NCI-H1417 treated with DMSO at 0.1 percent for 48 hours (cell line): Measurements from ENCODE around the gene RAPGEF1.

ENCODE experiments used
- DNase-seq: peaks from one replicate; lab custom pipeline; 2025; lab: John Stamatoyannopoulos, UW

The RAPGEF1 gene

GRCh38 chr9:131587906-131588305 is 152.0 kb downstream of the RAPGEF1 start:
- DNase-seq, result no peak

- no peak for DNase-seq
Observed at GRCh38 chr9:131587331-131587730, 152.5 kb downstream of the RAPGEF1 start.

GRCh38 chr9:131585375-131585774 is 154.5 kb downstream of the RAPGEF1 start:
- DNase-seq, result no peak

- DNase-seq, result no peak
Observed at GRCh38 chr9:131584858-131585257, 155.0 kb downstream of the RAPGEF1 start.

- no peak for DNase-seq
Observed at GRCh38 chr9:131583836-131584555, 155.9 kb downstream of the RAPGEF1 start.

GRCh38 chr9:131583337-131583645 is 156.6 kb downstream of the RAPGEF1 start:
- no peak for DNase-seq

- DNase-seq, result no peak
Observed at GRCh38 chr9:131582466-131583336, 157.2 kb downstream of the RAPGEF1 start.

GRCh38 chr9:131582056-131582455 is 157.8 kb downstream of the RAPGEF1 start:
- DNase-seq, result no peak

GRCh38 chr9:131580358-131580757 is 159.5 kb downstream of the RAPGEF1 start:
- DNase-seq, result no peak

- DNase-seq, result no peak
Observed at GRCh38 chr9:131579789-131580211, 160.1 kb downstream of the RAPGEF1 start.

GRCh38 chr9:131578731-131579504 is 161.0 kb downstream of the RAPGEF1 start:
- no peak for DNase-seq

GRCh38 chr9:131578021-131578420 is 161.9 kb downstream of the RAPGEF1 start:
- DNase-seq, result no peak

- no peak for DNase-seq
Observed at GRCh38 chr9:131577005-131578000, 162.6 kb downstream of the RAPGEF1 start.

GRCh38 chr9:131575946-131576853 is 163.7 kb downstream of the RAPGEF1 start:
- no peak for DNase-seq

GRCh38 chr9:131574730-131575640 is 164.9 kb downstream of the RAPGEF1 start:
- no peak for DNase-seq

GRCh38 chr9:131567910-131568309 is 172.0 kb downstream of the RAPGEF1 start:
- no peak for DNase-seq

GRCh38 chr9:131566158-131566557 is 173.7 kb downstream of the RAPGEF1 start:
- no peak for DNase-seq

GRCh38 chr9:131565369-131565768 is 174.5 kb downstream of the RAPGEF1 start:
- DNase-seq, result no peak
